Stimulated activated CD4-positive, alpha-beta T cell treated with anti-CD3 and anti-CD28 coated beads, Interleukin-2, amount 100 ng/mL, for 48 hours (primary cell): Measurements from ENCODE around the gene ZNF385D.
A peak's percentile ranks its signal among the peaks of the same experiment; 100 is the strongest.
"Not testable (repeated sequence)": the region's sequence is repeated elsewhere in the genome, so short reads cannot be mapped to it uniquely, and the experiment has no call there.

Experiments used
- DNase-seq, 2 donors: peaks; one replicate each; pipeline ENCODE4 v3.0.0-alpha.2; 2020

Gene ZNF385D

GRCh38 chr3:21505711-21506460, 245.1 kb downstream of the ZNF385D start:
- DNase-seq = no peak

GRCh38 chr3:21502656-21503055, 248.4 kb downstream of the ZNF385D start:
- no peak for DNase-seq

DNA sequence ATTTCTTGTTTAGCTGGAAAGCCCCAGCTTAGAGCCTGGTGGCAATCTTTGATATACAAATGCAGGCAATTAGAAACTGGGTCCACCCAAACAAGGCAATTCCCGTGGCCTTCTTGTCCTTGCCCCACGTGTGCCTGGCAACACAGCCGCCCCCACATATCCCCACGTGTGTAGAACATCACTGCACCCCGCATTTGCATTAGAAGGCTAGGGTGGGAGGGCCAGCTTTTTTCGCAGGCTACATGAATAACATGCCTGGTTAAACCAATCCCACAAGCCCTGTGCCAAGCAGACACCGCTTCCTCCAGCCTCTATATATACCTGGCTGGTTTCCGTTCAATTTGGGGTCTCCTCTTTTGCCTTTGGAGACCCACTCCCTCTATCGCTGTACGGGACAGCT, 250.2 kb downstream of the ZNF385D start:
- DNase-seq = no peak

DNA sequence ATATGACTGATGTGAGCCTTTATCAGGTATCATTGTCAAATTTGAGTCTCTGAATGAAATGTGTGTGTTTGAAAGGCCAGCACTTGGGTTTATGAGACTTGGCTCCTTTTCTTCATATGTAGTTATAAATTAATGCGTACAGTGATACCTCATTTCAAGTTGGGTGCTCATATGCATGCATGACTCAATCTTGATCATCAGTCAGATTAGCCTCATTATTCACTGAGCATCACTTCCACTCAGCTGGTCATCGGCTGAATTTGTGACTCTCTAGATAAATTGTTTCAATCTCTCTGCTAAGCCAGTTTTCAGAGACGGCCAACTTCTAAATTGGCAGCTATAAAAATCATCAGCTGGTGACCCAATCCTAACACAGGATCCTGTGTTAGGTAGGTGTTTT, 260.3 kb downstream of the ZNF385D start:
- DNase-seq = not testable (repeated sequence)

DNA sequence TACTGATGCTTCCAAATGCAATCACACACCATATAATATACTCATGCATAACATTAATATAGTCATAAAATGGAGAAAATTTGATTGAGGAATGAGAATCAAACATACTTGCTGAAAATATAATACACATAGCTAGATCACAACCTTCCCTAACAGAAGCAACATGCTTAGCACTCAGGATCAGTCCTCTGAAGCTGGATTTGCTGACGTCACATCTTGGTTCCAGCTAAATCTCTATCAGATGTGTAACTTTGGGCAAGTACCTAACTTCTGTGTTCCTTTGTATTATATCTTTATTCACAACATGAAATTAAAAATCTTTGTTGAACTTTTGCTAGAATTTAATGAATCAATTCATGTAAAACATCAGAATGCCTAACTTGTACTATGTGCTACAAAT, 263.5 kb downstream of the ZNF385D start:
- no peak for DNase-seq

DNA sequence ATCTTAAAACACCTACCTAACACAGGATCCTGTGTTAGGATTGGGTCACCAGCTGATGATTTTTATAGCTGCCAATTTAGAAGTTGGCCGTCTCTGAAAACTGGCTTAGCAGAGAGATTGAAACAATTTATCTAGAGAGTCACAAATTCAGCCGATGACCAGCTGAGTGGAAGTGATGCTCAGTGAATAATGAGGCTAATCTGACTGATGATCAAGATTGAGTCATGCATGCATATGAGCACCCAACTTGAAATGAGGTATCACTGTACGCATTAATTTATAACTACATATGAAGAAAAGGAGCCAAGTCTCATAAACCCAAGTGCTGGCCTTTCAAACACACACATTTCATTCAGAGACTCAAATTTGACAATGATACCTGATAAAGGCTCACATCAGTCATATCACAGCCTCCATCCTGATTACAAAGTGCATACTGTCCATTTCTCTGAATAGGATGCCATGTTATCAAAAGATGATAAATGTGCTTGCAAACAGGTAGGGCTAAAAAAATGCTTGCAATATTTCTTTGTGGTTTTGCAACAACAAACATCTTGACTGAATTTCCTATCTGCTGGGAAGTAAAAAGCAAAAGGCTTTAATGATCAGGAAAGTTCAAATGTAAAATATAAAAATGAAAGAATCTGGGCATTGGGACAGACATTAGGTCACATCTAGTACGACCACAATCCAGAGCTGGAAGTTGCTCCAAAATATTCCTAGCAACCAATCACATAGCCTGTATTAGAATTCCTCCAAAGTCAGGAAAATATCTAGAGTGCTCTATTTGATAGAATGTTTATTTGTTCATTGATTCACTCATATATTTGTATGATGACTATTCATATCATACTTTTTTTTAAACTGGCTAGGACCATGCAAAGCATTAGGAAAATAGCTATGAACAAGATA, 264.7 kb downstream of the ZNF385D start:
- not testable (repeated sequence) for DNase-seq

DNA sequence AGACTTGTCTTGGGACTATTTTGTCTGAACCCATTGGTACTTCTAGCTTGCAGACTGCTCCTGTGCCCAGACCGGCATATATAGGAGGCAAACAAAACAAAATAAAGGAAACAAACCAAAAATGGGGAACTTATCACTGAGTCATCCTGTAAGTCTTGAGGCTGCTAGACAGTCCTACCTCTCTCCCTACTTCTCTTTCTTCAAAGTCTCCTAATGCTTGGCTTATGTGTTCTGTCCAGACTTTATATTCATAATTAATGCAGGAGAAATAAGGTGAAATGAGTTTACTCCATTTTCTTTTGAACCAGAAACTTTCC, 266.2 kb downstream of the ZNF385D start:
- no peak for DNase-seq

- peak; percentile 2 for DNase-seq
These were observed 266.8 kb downstream of the ZNF385D start for GRCh38 chr3:21484057-21484827.

DNA sequence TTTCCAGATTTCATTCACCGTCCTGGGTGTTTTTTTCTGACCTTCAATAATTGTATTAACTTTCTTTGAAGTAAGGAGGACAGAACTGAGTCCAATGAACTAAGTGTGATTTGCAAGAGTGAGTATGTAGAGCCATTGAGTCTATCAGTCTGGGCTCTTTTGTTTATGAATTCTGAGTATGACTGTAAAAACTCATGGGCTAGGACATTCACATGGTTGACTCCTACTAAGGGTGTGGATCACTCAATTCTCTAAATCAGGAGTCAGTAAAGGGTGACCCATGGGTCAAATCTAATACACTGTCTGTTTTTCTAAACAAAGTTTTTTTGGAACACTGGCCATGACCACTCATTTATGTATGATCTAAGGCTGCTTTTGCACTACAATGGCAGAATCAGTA, 269.0 kb downstream of the ZNF385D start:
- DNase-seq = no peak

DNA sequence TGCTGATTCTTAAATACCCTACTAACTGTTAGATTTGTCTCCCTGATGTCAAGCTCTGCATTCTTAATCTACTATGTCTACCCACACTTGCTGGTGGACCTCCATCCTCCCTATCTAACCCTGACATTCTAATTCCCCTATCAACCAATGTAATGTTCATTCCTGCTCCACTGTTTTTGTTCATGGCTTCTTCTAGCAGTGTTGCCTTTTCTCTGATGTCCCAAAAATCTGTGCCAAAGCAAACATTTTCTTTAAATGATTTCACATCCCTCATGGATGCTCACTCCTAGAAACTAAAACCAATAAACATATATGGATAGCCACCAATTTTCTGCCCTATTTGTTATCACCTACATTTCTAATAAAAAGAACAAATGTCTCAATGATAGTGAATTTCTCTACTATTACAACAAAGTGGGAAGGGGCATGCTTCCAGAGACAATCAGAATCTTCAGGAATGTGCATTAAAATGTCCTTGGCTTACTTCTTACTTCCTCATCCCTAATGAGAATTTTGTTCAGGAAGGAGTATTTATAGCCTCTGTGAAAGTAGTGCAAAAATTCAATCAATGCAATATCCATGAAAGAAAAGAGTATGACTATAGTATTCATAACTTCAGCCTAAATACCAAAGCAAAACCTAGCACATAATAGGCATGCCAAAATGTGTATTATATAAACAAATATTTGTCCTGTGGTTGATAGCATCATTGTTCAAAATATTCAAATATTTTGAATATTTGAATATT, 273.3 kb downstream of the ZNF385D start:
- no peak for DNase-seq

DNA sequence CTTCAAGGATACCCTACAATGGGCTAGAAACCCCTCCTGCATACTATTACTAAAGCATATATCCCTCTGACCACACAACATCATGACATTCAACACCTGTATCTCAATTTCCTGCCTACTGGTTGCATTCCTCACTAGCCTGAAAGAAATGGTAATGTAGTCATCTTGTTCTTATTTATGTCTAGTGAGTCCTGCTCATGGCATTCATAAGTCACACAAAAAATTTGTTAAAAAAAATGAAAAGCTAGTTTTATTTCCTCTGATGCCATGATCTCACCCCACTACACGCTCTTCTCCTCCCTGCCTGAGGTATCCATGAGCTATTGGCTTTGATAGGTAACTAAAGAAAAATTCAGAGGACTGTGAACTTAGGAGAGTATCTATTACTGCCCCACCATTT, 284.5 kb downstream of the ZNF385D start:
- no peak for DNase-seq

DNA sequence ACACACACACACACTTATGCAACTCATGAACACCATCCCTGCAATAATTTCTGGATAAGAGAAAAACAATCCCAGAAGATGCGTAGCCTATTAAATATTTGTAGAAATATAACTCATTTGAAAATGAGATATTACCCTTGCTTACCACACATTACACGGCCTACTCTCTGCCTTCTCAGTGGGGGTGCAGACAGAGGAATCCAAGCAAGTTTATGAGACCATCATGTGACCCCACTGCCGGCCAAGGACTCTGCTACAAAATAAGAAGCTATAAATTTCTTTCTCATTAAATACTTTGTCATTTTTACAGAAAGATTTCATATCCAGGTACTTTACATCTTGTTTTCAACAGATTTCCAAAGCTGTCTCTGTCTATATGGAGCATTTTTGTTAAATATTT, 286.3 kb downstream of the ZNF385D start:
- DNase-seq = no peak

DNA sequence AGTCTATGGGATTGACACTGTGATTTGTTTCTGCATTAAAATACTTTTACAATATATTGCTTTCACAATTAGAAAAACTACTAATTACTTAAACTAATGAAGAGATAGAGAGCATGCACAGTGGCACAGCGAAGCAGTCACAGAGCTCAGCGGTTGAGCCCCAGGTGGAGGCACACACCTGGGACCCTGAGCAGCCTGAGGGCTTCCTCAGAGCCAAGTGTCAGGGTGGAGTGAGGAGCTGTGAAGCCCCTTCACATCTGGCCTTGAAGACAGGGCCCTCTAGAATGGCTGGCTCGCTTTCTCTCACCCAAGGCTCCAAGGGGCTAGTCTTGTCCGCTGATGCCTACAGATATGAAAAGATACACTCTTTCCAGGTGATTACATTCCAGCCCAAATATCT, 287.7 kb downstream of the ZNF385D start:
- no peak for DNase-seq

- no peak for DNase-seq
These were observed 288.9 kb downstream of the ZNF385D start for GRCh38 chr3:21462141-21462540.

DNA sequence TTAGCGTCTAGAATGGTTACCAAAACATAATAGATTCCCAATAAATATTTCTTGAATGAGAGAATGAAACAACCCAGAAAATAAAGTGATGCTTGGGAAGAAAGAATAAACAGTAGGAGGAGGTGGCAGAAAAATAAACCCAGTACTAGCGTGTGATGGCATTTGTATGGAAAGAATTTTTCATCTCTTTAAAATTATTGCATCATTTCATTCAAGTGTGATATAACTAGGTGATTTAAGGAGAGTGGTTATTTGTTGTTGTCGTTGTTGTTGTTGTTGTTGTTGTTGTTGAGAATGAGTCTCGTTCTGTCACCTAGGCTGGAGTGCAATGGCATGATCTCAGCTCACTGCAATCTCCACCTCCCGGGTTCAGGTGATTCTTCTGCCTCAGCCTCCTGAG, 293.9 kb downstream of the ZNF385D start:
- DNase-seq = no peak

DNA sequence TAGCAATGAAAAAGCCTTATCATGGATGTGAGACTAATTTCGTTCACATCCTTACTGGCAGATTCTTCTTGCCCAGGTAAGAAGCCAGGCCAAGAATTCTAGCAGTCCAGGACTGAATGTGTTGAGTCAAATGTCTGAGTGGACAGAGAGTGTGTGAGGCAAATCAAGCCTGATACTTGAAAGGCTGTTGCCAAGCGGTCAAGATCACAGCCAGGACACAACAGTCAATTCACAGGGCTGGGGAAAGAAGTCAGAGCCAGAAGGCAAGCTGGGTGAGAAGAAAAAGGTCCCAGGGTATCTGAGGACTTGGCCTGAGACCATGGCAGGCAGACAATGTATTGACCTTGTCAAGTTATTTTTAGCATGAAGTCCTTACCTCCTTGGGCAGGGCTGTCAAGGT, 301.3 kb downstream of the ZNF385D start:
- no peak for DNase-seq

DNA sequence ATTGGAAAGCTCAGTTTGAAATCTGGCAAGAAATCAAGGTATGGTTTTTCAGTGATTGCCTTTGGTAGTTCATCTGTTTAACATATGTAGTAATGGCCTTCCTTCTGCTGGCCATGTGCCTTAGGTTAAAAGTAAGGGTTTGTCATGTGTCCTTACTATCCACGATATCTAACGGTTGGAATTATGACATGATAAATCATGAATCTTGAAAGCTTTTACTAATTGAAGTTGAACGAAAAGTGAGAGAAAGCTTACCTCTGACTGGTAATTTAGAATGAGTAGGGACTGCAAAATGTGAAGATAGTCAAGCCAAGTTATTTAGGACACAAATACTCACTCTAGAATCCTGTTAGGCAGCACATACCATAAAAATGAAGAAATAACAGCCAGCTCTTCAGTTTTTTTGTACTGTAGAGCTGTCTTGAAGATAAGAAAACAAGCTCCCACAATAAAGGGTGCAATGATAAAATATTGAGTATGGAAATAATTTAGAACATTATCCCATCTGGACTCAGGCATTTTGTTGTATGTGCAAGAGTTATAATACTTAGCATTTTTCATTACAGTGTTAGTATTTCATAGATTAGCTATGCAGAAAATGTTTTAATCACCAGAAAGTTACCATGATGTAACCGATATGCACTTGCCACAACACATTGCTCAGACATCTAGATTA, 303.4 kb downstream of the ZNF385D start:
- DNase-seq = no peak

DNA sequence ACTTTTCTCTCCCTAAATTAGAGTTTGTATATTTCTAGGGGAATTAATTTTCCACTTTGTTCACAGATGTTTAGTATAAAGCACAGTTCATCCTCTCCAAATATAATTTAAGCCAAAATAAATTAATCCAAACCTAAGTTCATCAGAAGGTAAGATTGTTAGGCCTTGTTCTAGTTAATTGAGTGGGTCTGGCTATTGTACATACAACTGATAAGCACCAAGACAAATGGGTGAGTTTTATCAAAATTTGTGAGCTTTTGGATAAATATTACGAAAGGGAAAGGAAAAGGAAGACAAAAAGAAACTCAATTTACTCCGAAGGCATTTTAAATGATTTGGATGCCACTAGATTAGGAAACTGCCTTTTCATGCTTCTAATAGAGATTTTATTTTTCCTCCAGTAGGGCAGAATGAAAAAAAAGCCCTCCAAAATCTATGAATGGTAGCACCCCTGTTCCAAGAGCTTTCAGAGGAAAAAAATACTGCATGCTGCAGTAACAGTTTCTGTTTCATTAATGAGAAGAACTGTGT, 304.0 kb downstream of the ZNF385D start:
- DNase-seq = no peak

- DNase-seq = no peak
These were observed 305.0 kb downstream of the ZNF385D start for GRCh38 chr3:21446027-21446426.

DNA sequence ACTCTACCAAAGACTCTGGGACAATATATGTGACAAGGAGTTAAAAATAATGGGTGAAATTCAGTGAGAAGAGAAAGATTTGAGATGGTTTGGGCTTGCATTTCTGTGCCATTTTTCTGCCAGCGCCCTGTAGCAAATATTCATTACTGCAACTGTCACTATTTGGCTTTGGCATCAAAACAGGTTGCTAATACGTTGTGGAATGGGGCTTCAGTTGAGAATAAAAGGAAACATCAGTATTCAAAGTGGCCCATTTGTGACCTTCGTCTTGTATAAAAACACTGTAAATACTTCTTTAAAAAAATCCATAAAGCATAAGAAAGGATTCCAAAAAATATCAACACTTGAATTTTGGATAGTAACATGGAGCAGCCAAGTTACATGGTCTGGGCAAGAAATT, 309.2 kb downstream of the ZNF385D start:
- DNase-seq = no peak

DNA sequence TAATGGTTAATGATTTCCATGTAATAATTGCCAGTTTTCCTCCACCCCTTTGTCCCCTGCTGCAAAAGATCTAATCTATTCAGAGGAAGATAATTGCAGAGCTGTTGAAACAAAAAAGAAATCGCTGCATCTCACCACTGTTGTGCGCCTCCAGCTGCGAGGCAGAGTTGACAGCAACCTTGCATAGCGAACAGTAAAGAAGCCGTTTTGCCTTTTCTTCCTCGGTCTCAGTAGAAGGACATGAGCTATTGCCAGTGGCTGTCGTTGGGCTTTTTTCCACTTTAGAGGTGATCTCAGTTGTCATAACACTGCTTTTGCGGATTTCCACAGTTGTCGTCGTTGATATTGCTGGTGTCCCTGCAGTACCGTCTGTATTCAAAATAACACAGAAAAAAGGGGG, 314.2 kb downstream of the ZNF385D start:
- DNase-seq = no peak

GRCh38 chr3:21435871-21436270, 315.1 kb downstream of the ZNF385D start:
- no peak for DNase-seq
